Measurements from ENCODE around the gene CCDC191. TPM values are rescaled to one million over a fixed set of nuclear protein-coding genes. Genes with fewer than 3 reads are reported as not detected.
A peak's percentile ranks its signal among the peaks of the same experiment; 100 is the strongest.

CCDC191 gene, protein sequence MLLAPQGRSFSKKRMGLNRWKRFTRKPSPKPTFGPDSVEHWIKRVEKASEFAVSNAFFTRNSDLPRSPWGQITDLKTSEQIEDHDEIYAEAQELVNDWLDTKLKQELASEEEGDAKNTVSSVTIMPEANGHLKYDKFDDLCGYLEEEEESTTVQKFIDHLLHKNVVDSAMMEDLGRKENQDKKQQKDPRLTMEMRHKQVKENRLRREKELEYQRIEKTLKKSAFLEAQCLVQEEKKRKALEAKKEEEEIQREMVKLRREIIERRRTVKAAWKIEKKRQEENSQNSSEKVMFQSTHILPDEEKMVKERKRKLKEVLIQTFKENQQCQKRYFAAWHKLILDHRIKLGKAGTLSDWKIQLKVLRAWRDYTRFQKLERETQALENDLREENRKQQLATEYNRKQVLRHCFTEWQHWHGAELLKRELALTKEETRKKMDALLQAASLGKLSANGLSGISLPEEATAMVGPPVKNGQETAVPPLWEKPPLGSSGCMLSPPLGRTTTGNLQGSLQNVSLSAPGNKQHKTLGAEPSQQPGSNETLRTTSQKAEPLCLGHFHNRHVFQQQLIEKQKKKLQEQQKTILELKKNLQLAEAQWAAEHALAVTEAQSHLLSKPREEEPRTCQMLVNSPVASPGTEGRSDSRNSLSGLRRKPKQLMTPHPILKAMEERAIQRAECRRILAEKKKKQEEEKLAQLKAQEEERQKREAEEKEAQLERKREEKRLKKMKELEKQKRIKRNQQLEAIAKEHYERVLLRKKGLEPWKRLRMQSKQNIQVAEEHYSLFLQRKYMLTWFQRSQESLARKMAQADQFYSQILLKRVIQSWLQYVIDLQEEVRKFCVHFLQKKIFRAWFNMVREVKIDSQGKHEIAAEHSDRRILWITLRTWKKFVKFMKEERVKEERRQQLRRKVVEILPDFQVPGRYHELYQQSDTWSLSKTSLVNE
- 2.7 TPM for total RNA-seq (2013)
- polyA plus RNA-seq (1 to 10 TPM in 2 of 3 donors, under 1 TPM in 1; 0.48 to 2.9 (median 1.2) TPM), polyA minus RNA-seq (0.28 and 0.72 TPM in 2 replicates), total RNA-seq (0.75 to 9.2 (median 3.3) reads per million in 11 experiments)

GRCh38 chr3:114056130-114057010 lies at the start of gene CCDC191, which contains the start of gene QTRT2:
Gene CCDC191 (minus strand): TSS chr3:114056526. CDS start chr3:114056466, 60 bp downstream.
Gene QTRT2 (plus strand): TSS chr3:114056737. CDS start chr3:114065258, 8,521 bp downstream.
- Histone ChIP-seq H3K36me3 (replicated peaks in 1 of 2; ENCODE audit: control insufficient read depth in 1 of 2, insufficient read depth in 2 of 2, low read length in 2 of 2) (peaks cover 4 to 12% of the 10 kb centered on the region in 2 donors), H3K9me3 (replicated peaks in 1 of 2; ENCODE audit: control insufficient read depth in 1 of 2, insufficient read depth in 1 of 2, low read length in 2 of 2) (no peaks in the 10 kb centered on the region), H3K4me3 (replicated peaks in 1 of 3; ENCODE audit: low read depth in 2 of 3, low read length in 3 of 3) (peak within 1 kb of the TSS; percentile 89 to 96 (median 93)), H3K79me2 (ENCODE audit: insufficient read depth, low read length) (peaks cover 49% of the 10 kb centered on the region), H3K27me3 (ENCODE audit: control insufficient read depth in 2 of 2, insufficient read depth in 2 of 2, low read length in 2 of 2) (no peaks in the 10 kb centered on the region), H4K20me1 (ENCODE audit: insufficient read depth, low read length) (peaks cover 22% of the 10 kb centered on the region), H2AFZ (ENCODE audit: insufficient read depth, low read depth, low read length, poor library complexity, severe bottlenecking) (peak within 1 kb of the TSS; percentile 91), H3K27ac (ENCODE audit: low read depth in 1 of 2, low read length in 2 of 2) (peak within 1 kb of the TSS; percentile 70 to 97), H3K4me1 (ENCODE audit: control insufficient read depth in 1 of 2, insufficient read depth in 2 of 2, low read length in 2 of 2) (peaks cover 35 to 43% of the 10 kb centered on the region in 2 donors), H3K4me2 (replicated peaks; ENCODE audit: extremely low read depth, low read length, poor library complexity, severe bottlenecking) (peak within 1 kb of the TSS; percentile 75), H3K9ac (ENCODE audit: insufficient read depth, low read length, poor library complexity, severe bottlenecking) (peak within 1 kb of the TSS; percentile 84)
- H3K27me3 Mint-ChIP-seq (ENCODE audit: low read depth in 3 of 3): peaks cover 0 to 2% (median 0%) of the 10 kb centered on the region in 3 donors
- under 1% methylated on average over 45 of the region's 49 CpGs for WGBS (ENCODE audit: insufficient coverage)
- peaks cover 43% of the 10 kb centered on the region for H3K4me1 Mint-ChIP-seq
- peak within 1 kb of the TSS; percentile 91 to 99 for H3K4me3 Mint-ChIP-seq
- peak; percentile 99 to 100 (median 99) for DNase-seq
- H3K27ac Mint-ChIP-seq: peak within 1 kb of the TSS; percentile 97 to 99 (median 98)
- intact Hi-C loops (cut with micrococcal nuclease): loop anchor here (10.0 kb wide), 2 partner anchors 222 to 1088 kb away; partner anchors contain the start of genes GRAMD1C (in 1 of the 2) and ZBTB20 (in 1 of the 2)
- H3K9me3 Mint-ChIP-seq: peaks cover 0 to 2% (median 0%) of the 10 kb centered on the region in 7 donors
- no peak for TF ChIP-seq CTCF (IDR thresholded peaks at IDR 0.05)
- peaks cover 9 to 12% of the 10 kb centered on the region in 2 donors for H3K36me3 Mint-ChIP-seq
